Stomach (tissue), 4 donors: ENCODE measurements around the gene THSD7A.

Experiments
- CTCF ChIP-seq, 7 experiments: fragments of 450-650 bp in 4 of 7; fragments of 200-600 bp in 3 of 7; sonication (generic) in 3 of 7; IDR thresholded peaks; one replicate each; pipeline ENCODE4 v1.5.1; 2016 to 2019; ENCODE audit warnings: antibody characterized with exemption in 7 of 7, control low read depth in 2 of 7, mild to moderate bottlenecking in 1 of 7
- POLR2AphosphoS5 ChIP-seq, 3 donors: sonication (generic); formaldehyde crosslinking; IDR thresholded peaks; one replicate each; pipeline ENCODE4 v1.6.1; 2016; ENCODE audit warnings: antibody characterized with exemption in 3 of 3

GRCh38 chr7:11713352-11713751, 118.6 kb downstream of the THSD7A start:
- TF ChIP-seq CTCF (IDR thresholded peaks at IDR 0.05) (no peak), POLR2AphosphoS5 (IDR thresholded peaks at IDR 0.05) (no peak)
